HCT116 (cell line): Measurements from ENCODE around the gene ANOS1. TPM values are rescaled to one million over a fixed set of nuclear protein-coding genes. Genes with fewer than 3 reads are reported as not detected.

ENCODE experiments used
- ATAC-seq: fragments of 200-7000 bp; cut with Tn5 transposase; 2 replicates; pipeline ENCODE4 v1.9.1; 2020; ENCODE audit warnings: mild to moderate bottlenecking, moderate library complexity
- BruUV-seq: library from RNA; stranded (reverse); fragments of 400-500 nt; replicated peaks from 2 replicates; lab custom pipeline; 2021; lab: Mats Ljungman, UMichigan
- CTCF ChIA-PET: fragments of 300-600 bp; sonication (Branson Sonifier 250); formaldehyde crosslinking; loops from one replicate; lab custom pipeline; 2021; ENCODE audit warnings: antibody characterized with exemption; lab: Charles Lee
- POLR2A ChIA-PET: fragments of 300-600, 350-600 bp; sonication (Branson Sonifier 250); formaldehyde crosslinking; loops from one replicate; lab custom pipeline; 2021; ENCODE audit warnings: antibody characterized with exemption; lab: Charles Lee
- RAD21 ChIA-PET, 2 experiments: fragments of 300-600 bp; sonication (Branson Sonifier 250); formaldehyde crosslinking; loops; one replicate each; lab custom pipeline; 2023; ENCODE audit warnings: low total read pairs in 2 of 2; ENCODE audit not compliant: uncharacterized antibody in 2 of 2, unreplicated experiment in 2 of 2, low non-redundant PET in 1 of 2; lab: Charles Lee
- DNase-seq: peaks from one replicate; pipeline ENCODE4 v3.0.0-alpha.2; 2010; ENCODE audit warnings: low read depth, low spot score
- H2AFZ ChIP-seq: fragments of 200-600 bp; shearing (Covaris generic), sonication (generic); 2 replicates; pipeline ENCODE4 v1.6.1; 2017; ENCODE audit warnings: low read depth, mixed run types, mixed read lengths, antibody characterized with exemption, low read length; ENCODE audit not compliant: poor library complexity, severe bottlenecking
- H3K27ac ChIP-seq: 2 replicates; pipeline ENCODE4 v1.5.1; 2012; ENCODE audit warnings: low read depth, low read length
- H3K27me3 ChIP-seq: fragments of 200-600 bp; sonication (generic); 2 replicates; pipeline ENCODE4 v1.6.1; 2016; ENCODE audit warnings: mixed run types, low read length, mixed read lengths; ENCODE audit not compliant: insufficient read depth
- H3K36me3 ChIP-seq, 2 experiments: fragments of 200-500 bp in 1 of 2; fragments of 200-600 bp in 1 of 2; sonication (Bioruptor generic) in 1 of 2; sonication (generic) in 1 of 2; 2 replicates each; pipeline versions ENCODE4 v1.5.1 to v1.6.1; 2014 to 2016; ENCODE audit warnings: low read length in 2 of 2, inconsistent platforms in 1 of 2, mixed read lengths in 1 of 2, mixed run types in 1 of 2; ENCODE audit not compliant: insufficient read depth in 2 of 2, control insufficient read depth in 1 of 2
- H3K4me1 ChIP-seq, 2 experiments: fragments of 200-600 bp in 1 of 2; sonication (generic) in 1 of 2; 2 replicates each; pipeline versions ENCODE4 v1.5.1 to v1.6.1; 2012 to 2017; ENCODE audit warnings: low read length in 2 of 2, inconsistent platforms in 1 of 2, mild to moderate bottlenecking in 1 of 2, mixed read lengths in 1 of 2, mixed run types in 1 of 2, moderate library complexity in 1 of 2; ENCODE audit not compliant: insufficient read depth in 2 of 2, control insufficient read depth in 1 of 2
- H3K4me2 ChIP-seq: fragments of 200-600 bp; sonication (generic); 2 replicates; pipeline ENCODE4 v1.6.1; 2017; ENCODE audit warnings: mixed run types, low read length, mixed read lengths
- H3K4me3 ChIP-seq, 2 experiments: fragments of 200-600 bp in 1 of 2; sonication (generic) in 1 of 2; replicated peaks in 1 of 2; 2 replicates each; pipeline ENCODE4 v1.5.1; 2011 to 2016; ENCODE audit warnings: low read length in 2 of 2, control low read depth in 1 of 2, low read depth in 1 of 2, mild to moderate bottlenecking in 1 of 2, mixed read lengths in 1 of 2, mixed run types in 1 of 2
- H3K79me2 ChIP-seq: fragments of 200-600 bp; sonication (generic); 2 replicates; pipeline ENCODE4 v1.6.1; 2017; ENCODE audit warnings: mild to moderate bottlenecking, mixed run types, low read length, moderate library complexity, mixed read lengths; ENCODE audit not compliant: insufficient read depth
- H3K9ac ChIP-seq: fragments of 200-600 bp; sonication (generic); 2 replicates; pipeline ENCODE4 v1.6.1; 2016; ENCODE audit warnings: low read length, mixed read lengths
- H3K9me2 ChIP-seq: fragments of 200-600 bp; sonication (generic), shearing (Covaris generic); 2 replicates; pipeline ENCODE4 v1.6.1; 2017; ENCODE audit warnings: mixed run types, mild to moderate bottlenecking, moderate library complexity; ENCODE audit not compliant: insufficient read depth
- H3K9me3 ChIP-seq, 2 experiments: fragments of 200-500 bp in 1 of 2; fragments of 200-600 bp in 1 of 2; sonication (Bioruptor generic) in 1 of 2; sonication (generic) in 1 of 2; 2 replicates each; pipeline ENCODE4 v1.6.1; 2014 to 2017; ENCODE audit warnings: low read length in 2 of 2, mixed read lengths in 2 of 2, inconsistent platforms in 1 of 2, low read depth in 1 of 2, mild to moderate bottlenecking in 1 of 2, mixed run types in 1 of 2, moderate library complexity in 1 of 2; ENCODE audit not compliant: control insufficient read depth in 1 of 2, insufficient read depth in 1 of 2
- H4K20me1 ChIP-seq: fragments of 200-600 bp; sonication (generic), shearing (Covaris generic); 2 replicates; pipeline ENCODE4 v1.6.1; 2017; ENCODE audit warnings: mixed run types, mild to moderate bottlenecking, moderate library complexity; ENCODE audit not compliant: insufficient read depth
- ATF3 ChIP-seq: IDR thresholded peaks from 2 replicates; pipeline ENCODE4 v1.6.1; 2012
- CBX3 ChIP-seq: IDR thresholded peaks from 2 replicates; pipeline ENCODE4 v1.6.1; 2012; ENCODE audit warnings: low read depth
- EGR1 ChIP-seq: IDR thresholded peaks from 2 replicates; pipeline ENCODE4 v1.6.1; 2012; ENCODE audit warnings: low read depth
- ELF1 ChIP-seq: IDR thresholded peaks from 2 replicates; pipeline ENCODE4 v1.6.1; 2012; ENCODE audit warnings: low read depth, borderline replicate concordance
- EZH2 ChIP-seq: fragments of 200-600 bp; sonication (generic); IDR thresholded peaks from 2 replicates; pipeline ENCODE4 v1.6.1; 2017; ENCODE audit warnings: antibody characterized with exemption, mixed run types
- FOSL1 ChIP-seq: IDR thresholded peaks from 2 replicates; pipeline ENCODE4 v1.6.1; 2012; ENCODE audit warnings: low read depth
- JUND ChIP-seq: IDR thresholded peaks from 2 replicates; pipeline ENCODE4 v1.6.1; 2012
- POLR2AphosphoS5 ChIP-seq: IDR thresholded peaks from 2 replicates; pipeline ENCODE4 v1.6.1; 2011; ENCODE audit warnings: mild to moderate bottlenecking, low read depth, low read length, moderate library complexity
- RAD21 ChIP-seq: IDR thresholded peaks from 2 replicates; pipeline ENCODE4 v1.6.1; 2012; ENCODE audit warnings: low read depth, mild to moderate bottlenecking
- REST ChIP-seq: IDR thresholded peaks from 2 replicates; pipeline ENCODE4 v1.6.1; 2012; ENCODE audit warnings: low read depth
- SIN3A ChIP-seq: IDR thresholded peaks from 2 replicates; pipeline ENCODE4 v1.6.1; 2012; ENCODE audit warnings: low read depth
- TCF7L2 ChIP-seq: IDR thresholded peaks from 2 replicates; pipeline ENCODE4 v1.7.0; 2011; ENCODE audit warnings: borderline replicate concordance, inconsistent platforms; ENCODE audit not compliant: insufficient read depth, insufficient read length; ENCODE audit errors: extremely low read depth
- YY1 ChIP-seq: IDR thresholded peaks from 2 replicates; pipeline ENCODE4 v1.6.1; 2011; ENCODE audit warnings: low read length, low read depth, moderate library complexity, mild to moderate bottlenecking; ENCODE audit not compliant: insufficient replicate concordance; ENCODE audit errors: extremely low read depth
- ZBTB33 ChIP-seq: IDR thresholded peaks from 2 replicates; pipeline ENCODE4 v1.6.1; 2011; ENCODE audit warnings: mild to moderate bottlenecking, low read length, moderate library complexity; ENCODE audit not compliant: insufficient replicate concordance; ENCODE audit errors: extremely low read depth
- ZFX ChIP-seq: fragments of 450-650 bp; IDR thresholded peaks from 2 replicates; pipeline ENCODE4 v1.6.1; 2017
- ZNF274 ChIP-seq: fragments of 200-500 bp; sonication (Bioruptor generic); IDR thresholded peaks from 2 replicates; pipeline ENCODE4 v1.6.1; 2014; ENCODE audit warnings: mild to moderate bottlenecking, low read depth, low read length, inconsistent platforms
- intact Hi-C: fragments of 100-400 bp; cut with micrococcal nuclease; formaldehyde crosslinking; loops from 2 replicates; pipeline ENCODE4 v1.10.0; 2022
- total RNA-seq: library from RNA; stranded (reverse); gene quantifications from one replicate; pipeline ENCODE4 v1.2.1, GENCODE V29; 2021; ENCODE audit not compliant: unreplicated experiment

ANOS1 gene
- total RNA-seq, 1 experiment from 2014 or later, result 0.12 TPM

- Histone ChIP-seq H3K4me1 (no peaks in the 10 kb centered on the region), H3K9ac (no peak overlapping the region), H3K27me3 (no peaks in the 10 kb centered on the region), H2AFZ (no peak overlapping the region), H3K9me3 (no peaks in the 10 kb centered on the region), H3K9me2 (no peaks in the 10 kb centered on the region), H3K4me2 (no peak overlapping the region), H3K4me3 (no peak overlapping the region), H4K20me1 (no peaks in the 10 kb centered on the region), H3K27ac (no peak overlapping the region), H3K79me2 (no peaks in the 10 kb centered on the region), H3K36me3 (no peaks in the 10 kb centered on the region)
- no peak for TF ChIP-seq RAD21
- no peak for TF ChIP-seq SIN3A
- TF ChIP-seq CBX3, result no peak
- TF ChIP-seq ELF1, result no peak
- TF ChIP-seq TCF7L2, result no peak
- TF ChIP-seq ZNF274, result no peak
- TF ChIP-seq FOSL1, result no peak
- no peak for TF ChIP-seq EZH2
- TF ChIP-seq ZFX, result no peak
- ChIA-PET RAD21 (no interaction called here), POLR2A (no interaction called here), CTCF (no interaction called here)
- no peak for DNase-seq
- BruUV-seq, result no TSS peak
- ATAC-seq, result no peak
- intact Hi-C loops, result no loop called here
Observed at GRCh38 chrX:8726031-8726652, 5.8 kb downstream of the ANOS1 start.

DNA sequence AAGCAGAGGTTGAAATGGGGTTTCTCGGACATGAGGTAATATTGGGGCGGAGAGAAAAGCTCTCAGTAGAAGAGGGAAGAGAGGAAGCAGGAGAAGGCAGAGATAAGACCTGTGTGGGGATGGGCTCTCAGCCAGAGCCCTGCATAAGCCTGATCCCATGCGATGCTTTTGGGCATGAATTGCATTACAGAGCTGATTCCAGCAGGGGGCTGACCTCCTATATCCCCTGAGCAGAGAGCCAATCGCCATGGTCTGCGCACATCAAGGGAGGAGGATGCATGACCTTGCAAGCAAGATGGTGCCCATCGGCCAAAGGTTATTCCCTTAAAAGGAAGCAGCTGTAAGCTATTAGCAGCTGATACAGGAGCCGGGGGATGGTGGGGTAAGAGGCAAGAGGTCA, 7.6 kb downstream of the ANOS1 start:
- no peak overlapping the region for H3K4me3 ChIP-seq
- ChIA-PET RAD21 (no interaction called here), POLR2A (no interaction called here), CTCF (no interaction called here)
- H3K4me2 ChIP-seq, result no peak overlapping the region
- no peaks in the 10 kb centered on the region for H3K9me2 ChIP-seq
- no peaks in the 10 kb centered on the region for H3K36me3 ChIP-seq
- H3K4me1 ChIP-seq, result no peaks in the 10 kb centered on the region
- ATAC-seq (no peak), DNase-seq (no peak)
- no peak overlapping the region for H2AFZ ChIP-seq
- no TSS peak for BruUV-seq
- H3K9me3 ChIP-seq, result no peaks in the 10 kb centered on the region
- no peak overlapping the region for H3K9ac ChIP-seq
- H3K27ac ChIP-seq, result no peak overlapping the region
- H3K27me3 ChIP-seq, result no peaks in the 10 kb centered on the region
- intact Hi-C loops, result no loop called here
- no peaks in the 10 kb centered on the region for H3K79me2 ChIP-seq
- H4K20me1 ChIP-seq, result no peaks in the 10 kb centered on the region
- TF ChIP-seq ZBTB33 (no peak), ATF3 (no peak), ZFX (no peak), RAD21 (no peak), EGR1 (no peak), SIN3A (no peak), YY1 (no peak), POLR2AphosphoS5 (no peak), JUND (no peak), ZNF274 (no peak), REST (no peak)
